ENCODE results near the gene LZTR1. TPM values are rescaled to one million over a fixed set of nuclear protein-coding genes. Genes with fewer than 3 reads are reported as not detected.

The LZTR1 gene
- total RNA-seq, 1 experiment from 2014 or later: 54.3 TPM

- Histone ChIP-seq H3K9me3 (ENCODE audit: low read depth, low read length, poor library complexity, severe bottlenecking) (no peaks in the 10 kb centered on the region), H3K27me3 (replicated peaks; ENCODE audit: insufficient read depth, low read depth, low read length, poor library complexity) (no peaks in the 10 kb centered on the region), H3K4me1 (ENCODE audit: insufficient read depth, low read length, poor library complexity, severe bottlenecking) (peaks cover 10% of the 10 kb centered on the region), H3K36me3 (ENCODE audit: insufficient read depth, low read length, poor library complexity, severe bottlenecking) (no peaks in the 10 kb centered on the region), H3K27ac (ENCODE audit: low read depth, low read length, poor library complexity, severe bottlenecking) (no peak overlapping the region), H3K4me3 (ENCODE audit: low read depth, low read length, poor library complexity, severe bottlenecking) (no peak overlapping the region)
- no peak for DNase-seq (ENCODE audit: low spot score)
- intact Hi-C loops (cut with micrococcal nuclease; ENCODE audit: unreplicated experiment): no loop called here
- BruUV-seq (replicated peaks): no TSS peak
- no peak for TF ChIP-seq CTCF (conservative IDR thresholded peaks at IDR 0.05; ENCODE audit: low read depth, low read length)
- TF ChIP-seq EZH2 (IDR thresholded peaks at IDR 0.05; ENCODE audit: borderline replicate concordance, low read depth, low read length, poor library complexity, severe bottlenecking): no peak
- POLR2A ChIA-PET (ENCODE audit: low non-redundant PET): no interaction called here
- CTCF ChIA-PET: no interaction called here
Measured at GRCh38 chr22:21042978-21043859, 61.1 kb downstream of the LZTR1 start.

GRCh38 chr22:21043860-21044535, 61.9 kb downstream of the LZTR1 start:
- POLR2A ChIA-PET (ENCODE audit: low non-redundant PET): no interaction called here
- DNase-seq (ENCODE audit: low spot score): no peak
- CTCF ChIA-PET: no interaction called here
- TF ChIP-seq EZH2 (IDR thresholded peaks at IDR 0.05; ENCODE audit: borderline replicate concordance, low read depth, low read length, poor library complexity, severe bottlenecking): no peak
- TF ChIP-seq CTCF (conservative IDR thresholded peaks at IDR 0.05; ENCODE audit: low read depth, low read length): no peak
- intact Hi-C loops (cut with micrococcal nuclease; ENCODE audit: unreplicated experiment): no loop called here
- H3K4me3 ChIP-seq (ENCODE audit: low read depth, low read length, poor library complexity, severe bottlenecking): no peak overlapping the region
- H3K27ac ChIP-seq (ENCODE audit: low read depth, low read length, poor library complexity, severe bottlenecking): no peak overlapping the region
- no TSS peak for BruUV-seq (replicated peaks)
- no peaks in the 10 kb centered on the region for H3K9me3 ChIP-seq (ENCODE audit: low read depth, low read length, poor library complexity, severe bottlenecking)
- no peaks in the 10 kb centered on the region for H3K27me3 ChIP-seq (replicated peaks; ENCODE audit: insufficient read depth, low read depth, low read length, poor library complexity)
- no peaks in the 10 kb centered on the region for H3K36me3 ChIP-seq (ENCODE audit: insufficient read depth, low read length, poor library complexity, severe bottlenecking)
- H3K4me1 ChIP-seq (ENCODE audit: insufficient read depth, low read length, poor library complexity, severe bottlenecking): peaks cover 10% of the 10 kb centered on the region

- peak overlapping the region; percentile 33 for H3K4me3 ChIP-seq (ENCODE audit: low read depth, low read length, poor library complexity, severe bottlenecking)
- H3K9me3 ChIP-seq (ENCODE audit: low read depth, low read length, poor library complexity, severe bottlenecking): no peaks in the 10 kb centered on the region
- ChIA-PET CTCF (no interaction called here), POLR2A (ENCODE audit: low non-redundant PET) (interaction anchor here (0.6 kb wide), 1 partner anchor 8 kb away, joined by 4 read pairs; no protein-coding TSS in a partner anchor)
- intact Hi-C loops (cut with micrococcal nuclease; ENCODE audit: unreplicated experiment): no loop called here
- no peak for TF ChIP-seq CTCF (conservative IDR thresholded peaks at IDR 0.05; ENCODE audit: low read depth, low read length)
- no peak for TF ChIP-seq EZH2 (IDR thresholded peaks at IDR 0.05; ENCODE audit: borderline replicate concordance, low read depth, low read length, poor library complexity, severe bottlenecking)
- no peak overlapping the region for H3K27ac ChIP-seq (ENCODE audit: low read depth, low read length, poor library complexity, severe bottlenecking)
- no peaks in the 10 kb centered on the region for H3K27me3 ChIP-seq (replicated peaks; ENCODE audit: insufficient read depth, low read depth, low read length, poor library complexity)
- BruUV-seq (replicated peaks): no TSS peak
- DNase-seq (ENCODE audit: low spot score): peak; percentile 40
- no peaks in the 10 kb centered on the region for H3K36me3 ChIP-seq (ENCODE audit: insufficient read depth, low read length, poor library complexity, severe bottlenecking)
- peaks cover 10% of the 10 kb centered on the region for H3K4me1 ChIP-seq (ENCODE audit: insufficient read depth, low read length, poor library complexity, severe bottlenecking)
Measured at GRCh38 chr22:21044931-21045584, 63.0 kb downstream of the LZTR1 start.

Data from A673 (cell line).